GM19397 (cell line): ENCODE data around the gene RAB3C.

Experiments
- ATAC-seq: cut with Tn5 transposase; IDR thresholded peaks from one replicate; pipeline ENCODE4 v1.9.1; 2021; ENCODE audit warnings: mild to moderate bottlenecking, moderate library complexity; ENCODE audit not compliant: unreplicated experiment

The RAB3C gene

GRCh38 chr5:58860680-58861079 is 277.8 kb downstream of the RAB3C start:
- ATAC-seq = no peak

- ATAC-seq = no peak
Observed at GRCh38 chr5:58868931-58869330, 286.1 kb downstream of the RAB3C start.

- no peak for ATAC-seq
Observed at GRCh38 chr5:58871648-58872242, 288.9 kb downstream of the RAB3C start.

DNA sequence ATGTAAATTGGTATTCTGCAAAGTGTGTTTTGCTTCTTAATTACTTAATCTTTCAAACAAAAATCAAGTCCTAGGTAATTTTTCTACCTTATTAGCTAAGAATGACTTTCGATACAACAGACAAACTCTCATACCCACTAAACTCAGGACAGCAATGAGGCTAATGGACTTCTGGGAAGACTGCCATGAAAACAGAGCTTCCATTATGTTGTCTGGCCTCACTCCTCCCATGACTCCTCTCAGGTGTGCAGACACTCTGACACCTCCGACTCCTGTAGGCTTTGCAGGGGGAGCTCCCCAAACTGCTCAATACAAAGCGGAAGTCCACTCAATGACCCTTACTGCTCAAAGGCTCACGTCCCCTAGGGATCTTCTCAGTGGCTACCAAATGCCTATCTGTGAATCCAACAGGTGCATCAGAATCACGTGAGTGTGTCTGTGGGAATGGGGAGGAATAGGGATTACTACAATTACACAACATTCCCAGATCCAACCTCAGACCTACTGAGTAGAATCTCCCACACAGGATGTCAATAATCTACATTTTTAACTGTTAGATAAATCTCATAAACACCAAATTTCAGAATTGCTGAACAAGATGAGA is 289.9 kb downstream of the RAB3C start:
- no peak for ATAC-seq

- no peak for ATAC-seq
Observed at GRCh38 chr5:58875599-58875998, 292.7 kb downstream of the RAB3C start.

- ATAC-seq = no peak
Observed at GRCh38 chr5:58885260-58885659, 302.4 kb downstream of the RAB3C start.

DNA sequence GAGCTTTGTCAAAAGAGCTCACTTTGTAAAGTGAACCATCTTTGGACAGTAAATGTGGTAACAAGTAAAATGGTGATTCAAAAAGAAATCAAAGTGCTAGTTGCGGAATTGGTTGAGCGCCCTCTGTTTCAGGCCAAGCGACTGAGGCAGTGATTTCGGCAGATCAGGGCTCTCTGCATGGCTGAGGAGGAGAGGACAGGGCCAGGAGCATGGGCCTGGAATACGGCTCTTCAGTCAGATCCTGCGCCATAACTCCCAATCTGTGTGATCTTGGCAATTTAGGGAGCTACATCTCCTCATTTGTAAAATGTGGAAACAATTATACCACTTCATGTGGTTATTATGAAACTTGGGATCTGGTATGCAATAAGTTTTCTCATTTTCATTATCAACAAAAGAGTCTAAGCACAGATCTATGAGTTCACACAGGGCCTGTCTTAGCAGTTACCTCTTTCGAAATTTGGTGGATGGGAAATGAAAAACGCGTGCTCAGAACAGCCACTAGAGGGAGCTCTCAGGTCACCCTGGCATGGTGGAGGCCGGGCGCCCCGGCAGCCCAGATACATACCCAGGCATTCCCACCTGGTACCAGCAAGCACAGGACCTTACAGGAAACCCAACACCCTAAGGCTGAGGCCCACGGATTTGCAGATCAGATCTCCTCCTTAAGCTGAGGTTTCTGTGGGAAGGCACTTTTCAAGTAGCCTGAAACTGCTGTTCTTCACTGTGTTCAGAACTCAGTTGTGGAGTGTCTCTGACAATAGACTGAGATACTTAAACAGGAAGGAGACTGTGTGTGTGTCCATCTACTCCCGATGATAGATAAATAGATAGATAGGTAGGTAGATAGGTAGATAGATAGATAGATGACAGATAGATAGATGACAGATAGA is 303.7 kb downstream of the RAB3C start:
- ATAC-seq = peak; percentile 75

DNA sequence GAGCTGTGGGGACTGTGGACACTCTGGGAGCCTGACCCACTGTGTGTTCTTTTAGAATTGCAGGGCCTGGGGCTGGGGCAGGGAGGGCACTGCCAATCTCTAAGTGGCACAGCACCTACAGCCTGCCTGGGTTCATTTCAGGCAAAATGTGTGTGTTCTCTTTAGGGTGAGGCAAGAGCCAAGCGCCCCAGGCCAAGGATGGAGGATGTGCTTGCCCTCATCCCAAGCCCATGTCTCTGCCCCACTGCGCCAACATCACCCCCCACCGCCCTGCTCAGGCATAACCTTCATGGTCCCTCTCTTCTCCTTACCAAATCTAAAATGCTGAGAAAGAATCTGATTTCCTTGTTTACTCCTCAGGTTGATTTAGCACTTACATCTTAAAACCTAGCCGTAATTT is 304.4 kb downstream of the RAB3C start:
- ATAC-seq = no peak

DNA sequence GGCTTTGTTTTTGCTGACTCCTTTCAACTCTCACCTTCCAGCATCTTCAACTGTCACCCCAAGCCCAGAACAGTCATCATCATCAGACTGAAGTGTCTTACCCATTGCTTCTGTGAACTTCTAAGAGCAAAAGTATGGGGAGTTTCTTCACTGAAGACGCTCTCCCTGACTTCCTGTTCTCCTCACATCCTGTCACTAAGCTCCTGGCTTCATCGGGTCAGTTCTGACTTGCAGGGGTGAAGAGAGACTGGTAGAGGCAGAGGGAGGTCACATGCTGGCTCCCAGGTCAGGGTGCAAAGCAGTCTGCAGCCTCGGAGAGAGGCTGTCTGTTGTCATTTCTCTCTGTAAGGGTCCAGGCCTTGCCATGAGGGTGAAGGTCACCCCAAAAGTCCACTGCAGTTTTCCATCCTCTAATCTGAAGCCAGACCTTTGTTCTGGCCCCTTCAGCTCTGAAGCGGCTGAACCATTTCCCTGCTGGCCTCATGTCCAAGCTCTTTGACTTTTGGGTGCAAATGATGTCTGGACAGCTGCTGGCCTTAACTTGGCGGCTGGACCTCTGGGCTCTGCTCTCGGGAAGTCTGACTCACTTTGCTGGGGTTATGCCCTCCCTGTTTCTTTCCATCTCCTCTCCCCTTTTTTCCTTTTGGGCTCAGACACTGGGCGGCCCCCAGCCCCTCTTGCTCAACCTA is 305.0 kb downstream of the RAB3C start:
- ATAC-seq = no peak

DNA sequence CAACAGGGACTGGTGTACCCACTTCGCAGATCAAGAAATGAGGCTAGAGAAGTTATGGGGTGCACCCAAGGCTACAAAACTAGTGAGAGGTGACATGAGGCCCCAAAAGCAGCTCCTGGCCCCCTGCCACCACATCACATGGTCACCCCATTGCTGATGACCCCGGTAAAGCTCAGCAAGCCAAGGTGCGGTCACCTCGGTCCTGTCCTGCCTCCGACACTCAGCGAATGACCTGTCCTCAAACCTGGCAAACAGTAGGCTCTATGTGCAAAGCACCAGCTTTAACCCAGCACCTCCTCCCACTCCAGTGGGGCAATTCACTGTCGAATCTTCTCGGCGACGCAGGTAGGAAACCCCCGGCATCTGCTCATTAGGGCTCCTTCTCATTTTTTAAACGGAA is 307.4 kb downstream of the RAB3C start:
- no peak for ATAC-seq

- ATAC-seq = no peak
Observed at GRCh38 chr5:58890701-58891085, 307.8 kb downstream of the RAB3C start.

- ATAC-seq = no peak
Observed at GRCh38 chr5:58891086-58891970, 308.5 kb downstream of the RAB3C start.

- ATAC-seq = no peak
Observed at GRCh38 chr5:58891971-58892343, 309.1 kb downstream of the RAB3C start.

GRCh38 chr5:58893551-58893950 is 310.7 kb downstream of the RAB3C start:
- no peak for ATAC-seq

- no peak for ATAC-seq
Observed at GRCh38 chr5:58898006-58898405, 315.1 kb downstream of the RAB3C start.

- no peak for ATAC-seq
Observed at GRCh38 chr5:58898538-58898937, 315.7 kb downstream of the RAB3C start.

GRCh38 chr5:58901271-58901670 is 318.4 kb downstream of the RAB3C start:
- ATAC-seq = no peak

DNA sequence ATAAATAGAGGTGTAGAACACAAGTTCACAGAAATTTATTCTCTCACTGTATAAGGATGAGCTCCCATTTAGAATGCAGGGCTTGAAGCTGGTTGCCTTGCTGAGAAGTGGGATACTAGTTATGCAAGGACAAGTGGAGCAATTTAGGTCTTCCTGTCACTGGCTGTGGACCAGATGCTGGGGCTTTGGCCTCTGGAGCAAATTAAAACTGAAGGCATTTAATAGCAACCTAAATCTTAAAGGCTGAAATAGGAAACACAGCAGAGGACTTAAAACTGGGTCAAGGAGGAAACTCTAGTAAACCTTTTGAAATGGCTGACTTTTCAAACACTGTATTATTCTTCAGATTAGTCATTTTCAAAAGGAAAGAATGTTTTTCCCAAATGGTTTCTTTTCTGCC is 319.4 kb downstream of the RAB3C start:
- ATAC-seq = no peak

DNA sequence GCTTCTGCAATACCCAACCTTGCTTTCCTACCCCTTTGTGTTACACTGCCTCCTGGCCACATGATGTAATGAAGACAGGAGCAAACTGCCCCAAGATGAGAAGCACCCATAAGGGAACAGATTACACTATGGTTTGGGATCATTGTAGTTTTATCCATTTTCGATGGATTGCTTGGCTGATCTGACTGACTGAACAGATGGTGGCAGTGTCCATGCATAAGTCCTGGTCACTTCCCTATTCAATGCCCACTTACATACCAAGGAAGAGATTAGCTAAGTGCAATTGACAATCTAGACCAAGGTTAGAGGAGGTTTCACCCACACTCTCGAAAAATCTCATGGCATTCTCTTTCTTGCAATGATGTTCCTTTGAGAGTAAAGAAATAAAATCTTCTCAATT is 319.9 kb downstream of the RAB3C start:
- no peak for ATAC-seq

DNA sequence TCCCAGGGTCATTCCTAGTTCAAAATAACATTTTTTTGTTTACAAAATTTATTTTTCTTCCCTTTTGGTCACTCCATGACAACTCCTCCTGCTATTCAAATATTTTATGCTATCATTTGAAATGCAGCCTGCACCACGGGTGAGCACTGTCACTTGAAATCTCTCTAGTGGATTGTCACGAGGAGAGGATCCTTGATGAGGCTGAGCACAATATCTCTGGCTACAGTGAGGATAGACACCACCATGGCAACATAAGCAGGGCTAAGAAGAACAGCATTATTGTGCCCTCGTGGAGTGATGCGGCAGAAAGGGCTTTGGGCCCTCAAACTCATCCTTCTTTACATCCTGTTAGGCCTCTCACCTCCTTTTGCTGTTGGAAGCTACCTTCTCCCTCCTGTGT is 321.9 kb downstream of the RAB3C start:
- ATAC-seq = no peak

DNA sequence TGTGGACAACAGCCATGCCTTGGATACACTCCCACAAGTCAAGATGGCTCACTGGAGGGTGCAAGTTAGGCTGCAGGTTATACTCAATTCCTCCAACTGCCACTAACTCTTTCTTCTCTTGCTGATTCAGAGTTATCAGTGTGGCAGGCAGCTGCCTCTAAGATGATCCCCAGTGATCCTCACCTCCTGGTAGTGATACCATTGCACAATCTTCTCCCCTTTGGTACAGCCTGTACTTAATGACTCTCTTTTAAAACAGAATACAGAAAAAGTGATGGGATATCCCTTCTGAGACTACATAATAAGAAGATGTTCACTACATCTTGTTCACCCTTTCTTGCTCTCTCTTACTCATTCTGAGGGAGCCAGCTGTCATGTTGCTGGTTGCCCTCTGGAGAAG is 323.1 kb downstream of the RAB3C start:
- ATAC-seq = no peak
